ELF-1 (cell line): ENCODE data around the gene PON1.

Experiments used
- DNase-seq: peaks from one replicate; pipeline ENCODE4 v3.0.0-alpha.2; 2016; ENCODE audit warnings: low read depth, low spot score

PON1 gene

GRCh38 chr7:95324431-95324830, at the start of gene PON1:
Gene PON1, minus strand, starts transcription at chr7:95324532. Its CDS starts 57 bp downstream, at chr7:95324475.
- DNase-seq, result peak; percentile 55

- no peak for DNase-seq
Measured at GRCh38 chr7:95373323-95373722, 49.0 kb upstream of the PON1 start.

- no peak for DNase-seq
Measured at GRCh38 chr7:95368235-95368634, 43.9 kb upstream of the PON1 start.

- DNase-seq, result no peak
Measured at GRCh38 chr7:95367606-95368005, 43.3 kb upstream of the PON1 start.

GRCh38 chr7:95365151-95365550, 40.8 kb upstream of the PON1 start:
- no peak for DNase-seq

GRCh38 chr7:95357623-95358022, 33.3 kb upstream of the PON1 start:
- no peak for DNase-seq

GRCh38 chr7:95342642-95343307, 18.4 kb upstream of the PON1 start:
- DNase-seq, result peak; percentile 65

GRCh38 chr7:95342029-95342428, 17.7 kb upstream of the PON1 start:
- no peak for DNase-seq

GRCh38 chr7:95340491-95340890, 16.2 kb upstream of the PON1 start:
- DNase-seq, result no peak

GRCh38 chr7:95338832-95339231, 14.5 kb upstream of the PON1 start:
- DNase-seq, result no peak

- DNase-seq, result no peak
Measured at GRCh38 chr7:95335093-95335492, 10.8 kb upstream of the PON1 start.

- no peak for DNase-seq
Measured at GRCh38 chr7:95334447-95334846, 10.1 kb upstream of the PON1 start.

- no peak for DNase-seq
Measured at GRCh38 chr7:95330961-95331337, 6.6 kb upstream of the PON1 start.

- DNase-seq, result no peak
Measured at GRCh38 chr7:95330204-95330960, 6.0 kb upstream of the PON1 start.

- DNase-seq, result no peak
Measured at GRCh38 chr7:95327356-95327755, 3.0 kb upstream of the PON1 start.

- DNase-seq, result no peak
Measured at GRCh38 chr7:95323410-95324129, 762 bp downstream of the PON1 start.

- DNase-seq, result no peak
Measured at GRCh38 chr7:95322854-95323253, 1.5 kb downstream of the PON1 start.

GRCh38 chr7:95322396-95322795, 1.9 kb downstream of the PON1 start:
- DNase-seq, result no peak

GRCh38 chr7:95321720-95322119, 2.6 kb downstream of the PON1 start:
- no peak for DNase-seq

- DNase-seq, result no peak
Measured at GRCh38 chr7:95320651-95321050, 3.7 kb downstream of the PON1 start.

- DNase-seq, result no peak
Measured at GRCh38 chr7:95319570-95319969, 4.8 kb downstream of the PON1 start.

- DNase-seq, result no peak
Measured at GRCh38 chr7:95318501-95319100, 5.7 kb downstream of the PON1 start.
